Activated B cell treated with CpG ODN at 0.5 μM for 24 hours (primary cell): ENCODE data around the gene POLN. TPM values are rescaled to one million over a fixed set of nuclear protein-coding genes. Genes with fewer than 3 reads are reported as not detected.

Experiments used
- ATAC-seq: fragments of 200-7000 bp; cut with Tn5 transposase; one replicate; pipeline ENCODE4 v1.10.0; 2021; ENCODE audit warnings: low read depth, mild to moderate bottlenecking, moderate library complexity
- CTCF ChIA-PET: fragments of 350-600 bp; sonication (Branson Sonifier 250); formaldehyde crosslinking; loops from one replicate; lab custom pipeline; 2021; ENCODE audit warnings: antibody characterized with exemption; lab: Charles Lee
- POLR2A ChIA-PET: fragments of 350-600 bp; sonication (Branson Sonifier 250); formaldehyde crosslinking; loops from one replicate; lab custom pipeline; 2021; ENCODE audit warnings: antibody characterized with exemption; lab: Charles Lee
- DNase-seq: peaks from one replicate; pipeline ENCODE4 v3.0.0; 2022
- H3K27ac Mint-ChIP-seq: one replicate; pipeline ENCODE4 v1.8.0; 2020; ENCODE audit warnings: mixed read lengths
- H3K27me3 Mint-ChIP-seq: one replicate; pipeline ENCODE4 v1.8.0; 2021; ENCODE audit warnings: mixed read lengths
- H3K36me3 Mint-ChIP-seq: one replicate; pipeline ENCODE4 v1.8.0; 2021; ENCODE audit warnings: low read depth, mixed read lengths
- H3K4me1 Mint-ChIP-seq: one replicate; pipeline ENCODE4 v1.8.0; 2021; ENCODE audit warnings: mixed read lengths
- H3K4me3 Mint-ChIP-seq: one replicate; pipeline ENCODE4 v1.8.0; 2020; ENCODE audit warnings: mild to moderate bottlenecking, mixed read lengths
- H3K9me3 Mint-ChIP-seq: one replicate; pipeline ENCODE4 v1.8.0; 2020; ENCODE audit warnings: mixed read lengths
- CTCF ChIP-seq: fragments of 200-600 bp; IDR thresholded peaks from one replicate; pipeline ENCODE4 v1.8.0; 2022; ENCODE audit warnings: antibody characterized with exemption, mild to moderate bottlenecking
- intact Hi-C: fragments of 100-400 bp; cut with micrococcal nuclease; formaldehyde crosslinking; loops from one replicate; pipeline ENCODE4 v1.15.1; 2024
- total RNA-seq: library from RNA; stranded (reverse); gene quantifications from 2 replicates; pipeline ENCODE4 v1.2.3, GENCODE V29; 2022

Gene POLN
- total RNA-seq, 1 donor from 2014 or later: 1.4 TPM

GRCh38 chr4:2069986-2070385 lies 171.9 kb downstream of the POLN start:
- no peak overlapping the region for H3K4me3 Mint-ChIP-seq
- H3K27ac Mint-ChIP-seq: no peak overlapping the region
- H3K27me3 Mint-ChIP-seq: no peaks in the 10 kb centered on the region
- ChIA-PET CTCF (no interaction called here), POLR2A (no interaction called here)
- H3K4me1 Mint-ChIP-seq: no peaks in the 10 kb centered on the region
- no peak for TF ChIP-seq CTCF
- no peaks in the 10 kb centered on the region for H3K9me3 Mint-ChIP-seq
- H3K36me3 Mint-ChIP-seq: no peaks in the 10 kb centered on the region
- DNase-seq (no peak), ATAC-seq (no peak)
- intact Hi-C loops: no loop called here

- no peaks in the 10 kb centered on the region for H3K36me3 Mint-ChIP-seq
- TF ChIP-seq CTCF: no peak
- H3K27ac Mint-ChIP-seq: no peak overlapping the region
- no peaks in the 10 kb centered on the region for H3K4me1 Mint-ChIP-seq
- ATAC-seq (no peak), DNase-seq (no peak)
- CTCF ChIA-PET: no interaction called here
- no peaks in the 10 kb centered on the region for H3K27me3 Mint-ChIP-seq
- H3K4me3 Mint-ChIP-seq: no peak overlapping the region
- H3K9me3 Mint-ChIP-seq: no peaks in the 10 kb centered on the region
- POLR2A ChIA-PET: no interaction called here
- intact Hi-C loops: no loop called here
Measured at GRCh38 chr4:2069161-2069971, 172.6 kb downstream of the POLN start.

- H3K36me3 Mint-ChIP-seq: no peaks in the 10 kb centered on the region
- H3K27me3 Mint-ChIP-seq: no peaks in the 10 kb centered on the region
- H3K4me3 Mint-ChIP-seq: no peak overlapping the region
- CTCF ChIA-PET: no interaction called here
- no peaks in the 10 kb centered on the region for H3K9me3 Mint-ChIP-seq
- DNase-seq (no peak), ATAC-seq (no peak)
- no peaks in the 10 kb centered on the region for H3K4me1 Mint-ChIP-seq
- no peak for TF ChIP-seq CTCF
- H3K27ac Mint-ChIP-seq: no peak overlapping the region
- intact Hi-C loops: no loop called here
- POLR2A ChIA-PET: no interaction called here
Measured at GRCh38 chr4:2068566-2068965, 173.4 kb downstream of the POLN start.

GRCh38 chr4:2068198-2068470 lies 173.8 kb downstream of the POLN start:
- DNase-seq (no peak), ATAC-seq (no peak)
- Mint-ChIP-seq H3K27ac (no peak overlapping the region), H3K36me3 (no peaks in the 10 kb centered on the region), H3K4me1 (no peaks in the 10 kb centered on the region), H3K4me3 (no peak overlapping the region), H3K9me3 (no peaks in the 10 kb centered on the region), H3K27me3 (no peaks in the 10 kb centered on the region)
- no peak for TF ChIP-seq CTCF
- intact Hi-C loops: no loop called here
- POLR2A ChIA-PET: no interaction called here
- CTCF ChIA-PET: no interaction called here

GRCh38 chr4:2067446-2068197 lies 174.3 kb downstream of the POLN start:
- H3K9me3 Mint-ChIP-seq: no peaks in the 10 kb centered on the region
- no peaks in the 10 kb centered on the region for H3K27me3 Mint-ChIP-seq
- intact Hi-C loops: no loop called here
- ChIA-PET CTCF (no interaction called here), POLR2A (no interaction called here)
- no peak for TF ChIP-seq CTCF
- ATAC-seq: no peak
- no peak overlapping the region for H3K27ac Mint-ChIP-seq
- no peaks in the 10 kb centered on the region for H3K36me3 Mint-ChIP-seq
- H3K4me1 Mint-ChIP-seq: no peaks in the 10 kb centered on the region
- DNase-seq: no peak
- H3K4me3 Mint-ChIP-seq: no peak overlapping the region
